ENCODE data around the gene SLC9A9. TPM values are rescaled to one million over a fixed set of nuclear protein-coding genes. Genes with fewer than 3 reads are reported as not detected.
A peak's percentile ranks its signal among the peaks of the same experiment; 100 is the strongest.
"Not testable (repeated sequence)": the region's sequence is repeated elsewhere in the genome, so short reads cannot be mapped to it uniquely, and the experiment has no call there.

SLC9A9 gene
- total RNA-seq, 2 donors from 2014 or later = 7.9 to 17.0 TPM

GRCh38 chr3:143471705-143472104 is 376.6 kb downstream of the SLC9A9 start:
- intact Hi-C loops (cut with DNase I) = no loop called here
- ATAC-seq = no peak

GRCh38 chr3:143469159-143469558 is 379.1 kb downstream of the SLC9A9 start:
- ATAC-seq = no peak
- intact Hi-C loops (cut with DNase I) = no loop called here
- no peak for DNase-seq

More at GRCh38 chr3:143471705-143472104, 376.6 kb downstream of the SLC9A9 start:
- DNase-seq = no peak

DNA sequence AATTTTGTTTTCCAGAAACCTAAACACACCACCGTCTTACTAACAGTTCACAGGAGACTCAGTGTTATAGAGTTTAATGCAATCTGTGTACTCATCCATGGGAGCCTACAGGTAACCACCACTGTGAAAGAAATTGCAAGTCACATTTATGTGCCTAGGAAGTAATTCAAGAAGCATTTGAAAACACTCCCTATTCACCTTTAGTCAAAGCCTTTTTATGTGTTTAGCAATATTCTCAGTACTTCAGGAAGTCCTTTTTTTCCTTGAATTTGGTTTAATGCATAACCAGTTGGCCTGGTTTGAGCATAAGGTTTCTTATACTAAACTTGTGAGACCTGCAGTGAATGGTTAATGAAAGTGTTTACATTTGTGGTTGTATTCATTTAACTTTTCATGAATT is 382.6 kb downstream of the SLC9A9 start:
- intact Hi-C loops (cut with DNase I) = no loop called here
- ATAC-seq (no peak), DNase-seq (no peak)

DNA sequence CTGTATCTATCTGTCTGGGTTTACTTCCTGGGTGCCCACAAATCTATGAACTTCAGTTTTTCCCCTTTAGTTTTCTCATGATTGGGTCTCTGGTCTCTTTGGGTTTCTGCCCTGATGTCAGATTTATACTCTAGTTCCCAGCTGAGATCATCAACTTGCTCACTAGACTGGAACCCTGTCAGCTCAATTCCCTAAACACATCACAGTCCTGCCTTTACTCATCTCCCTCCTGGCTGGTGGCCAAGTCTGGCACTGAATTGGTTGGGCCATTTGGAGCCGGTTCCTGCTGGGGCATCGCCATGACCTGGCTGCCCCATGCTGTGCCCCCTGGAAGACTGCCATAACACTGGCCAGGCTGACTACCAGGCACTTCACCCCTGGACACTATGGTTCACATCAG is 383.4 kb downstream of the SLC9A9 start:
- ATAC-seq (no peak), DNase-seq (no peak)
- intact Hi-C loops (cut with DNase I) = no loop called here

DNA sequence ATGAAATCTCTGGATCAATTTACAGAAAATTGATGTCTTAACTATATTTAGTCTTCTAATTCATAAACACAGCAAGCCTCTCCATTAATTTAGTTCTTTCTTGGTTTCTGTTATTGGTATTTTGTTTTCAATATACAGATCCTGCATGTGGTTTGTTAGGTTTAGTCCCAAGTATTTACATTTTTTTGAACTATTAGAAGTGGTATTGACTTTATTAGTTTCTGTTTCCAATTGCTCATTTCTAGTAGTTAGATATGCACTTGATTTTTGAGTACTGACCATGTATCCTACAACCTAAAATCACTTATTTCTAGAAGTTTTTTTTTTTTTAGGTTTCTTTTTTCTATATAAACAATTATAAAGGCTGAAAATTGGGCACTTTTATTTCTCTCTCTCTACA is 392.8 kb downstream of the SLC9A9 start:
- intact Hi-C loops (cut with DNase I) = no loop called here

GRCh38 chr3:143450632-143451031 is 397.6 kb downstream of the SLC9A9 start:
- intact Hi-C loops (cut with DNase I) = no loop called here
- DNase-seq (no peak), ATAC-seq (no peak)

More for the DNA sequence above, 392.8 kb downstream of the SLC9A9 start:
- no peak for ATAC-seq
- no peak for DNase-seq

DNA sequence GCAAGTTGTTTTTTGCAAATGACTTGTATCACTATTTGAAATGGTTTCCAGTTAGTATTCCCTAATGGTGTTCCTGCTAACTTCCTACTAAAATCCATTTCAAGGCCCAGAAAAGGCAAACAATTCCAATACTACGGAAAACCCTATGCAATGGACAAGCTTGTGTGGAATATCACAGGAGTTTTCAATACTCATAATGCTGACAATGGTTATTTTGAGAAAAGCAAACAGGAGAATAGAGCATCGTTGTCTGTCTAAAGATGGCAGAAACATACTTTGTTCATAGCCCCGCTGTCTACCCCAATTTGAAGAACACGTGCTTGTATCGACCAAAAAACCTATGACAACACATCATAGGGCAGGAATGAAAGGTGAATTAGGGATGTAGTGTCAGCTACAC is 400.8 kb downstream of the SLC9A9 start:
- intact Hi-C loops (cut with DNase I) = no loop called here
- ATAC-seq = no peak
- no peak for DNase-seq

DNA sequence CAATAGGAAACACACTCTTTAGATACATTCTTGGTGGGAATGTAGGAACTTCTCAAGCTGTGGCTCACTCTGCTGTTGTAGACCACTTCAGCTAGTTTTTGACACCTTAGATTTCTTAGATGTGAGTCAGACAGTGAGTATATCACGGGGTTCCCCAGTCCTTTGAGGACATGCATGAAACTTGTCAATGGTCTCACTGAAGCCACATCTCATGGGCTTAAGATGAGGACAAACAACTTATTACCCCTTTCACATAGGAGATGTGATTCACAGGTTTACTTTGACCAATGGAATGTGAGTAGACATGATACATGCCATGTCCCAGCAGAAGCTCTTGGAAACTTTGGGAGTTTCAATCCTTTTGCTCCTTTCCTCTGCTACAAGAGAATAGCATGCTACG is 403.1 kb downstream of the SLC9A9 start:
- no peak for DNase-seq
- no peak for ATAC-seq
- intact Hi-C loops (cut with DNase I) = no loop called here

DNA sequence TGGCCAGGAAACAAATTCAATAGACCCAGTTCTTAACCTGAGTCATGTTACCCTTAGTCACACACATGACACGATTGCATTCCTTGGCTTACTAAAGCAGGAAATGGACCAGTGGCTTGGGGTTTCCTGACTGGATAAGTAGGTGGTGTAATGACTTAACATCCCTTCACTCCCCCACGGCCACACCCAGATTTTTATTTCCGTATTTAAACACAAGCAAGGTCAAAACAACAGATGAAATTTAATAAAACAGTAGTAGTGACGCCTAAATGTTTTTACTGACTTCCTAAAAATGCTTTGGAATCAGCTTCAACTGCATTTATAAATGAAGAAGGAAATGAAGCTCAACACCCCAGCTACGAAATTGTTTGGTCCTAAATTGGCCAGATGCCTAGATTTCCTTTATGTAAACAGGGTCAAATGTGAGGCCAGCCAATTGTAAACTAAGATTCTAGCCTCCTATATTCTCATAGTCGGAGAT is 404.4 kb downstream of the SLC9A9 start:
- intact Hi-C loops (cut with DNase I) = no loop called here
- ATAC-seq = peak; percentile 89 to 95
- peak; percentile 68 for DNase-seq

DNA sequence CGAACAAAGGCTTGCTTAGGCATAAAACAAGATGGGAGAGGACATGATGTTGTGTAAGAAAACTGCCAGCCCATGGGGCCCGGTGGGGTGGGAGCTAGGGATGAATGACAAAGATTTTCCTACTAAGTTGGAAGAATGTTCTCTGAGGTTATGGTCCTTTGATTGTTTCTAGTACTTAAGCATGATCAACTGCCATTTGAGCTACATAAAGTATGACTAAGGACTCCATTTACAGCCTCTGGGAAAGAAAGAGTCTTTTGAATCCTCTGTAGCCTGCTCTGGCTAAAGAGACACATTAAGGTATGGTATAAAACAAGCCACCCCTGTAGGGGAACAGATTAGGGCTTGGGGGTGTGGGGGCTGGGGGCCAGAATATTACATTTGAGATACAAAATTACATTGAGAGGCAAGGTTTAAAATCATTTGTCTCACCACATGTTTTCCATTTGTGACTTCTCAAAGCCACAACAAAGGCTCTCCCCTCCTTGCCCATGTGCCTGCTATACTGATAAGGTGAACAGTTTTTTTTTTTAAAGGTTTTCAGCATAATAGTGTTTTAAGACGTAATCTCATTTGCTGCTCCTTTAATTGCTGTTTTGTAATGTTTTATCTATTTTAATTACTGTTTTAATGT is 405.3 kb downstream of the SLC9A9 start:
- no peak for DNase-seq
- intact Hi-C loops (cut with DNase I) = no loop called here
- ATAC-seq = no peak

DNA sequence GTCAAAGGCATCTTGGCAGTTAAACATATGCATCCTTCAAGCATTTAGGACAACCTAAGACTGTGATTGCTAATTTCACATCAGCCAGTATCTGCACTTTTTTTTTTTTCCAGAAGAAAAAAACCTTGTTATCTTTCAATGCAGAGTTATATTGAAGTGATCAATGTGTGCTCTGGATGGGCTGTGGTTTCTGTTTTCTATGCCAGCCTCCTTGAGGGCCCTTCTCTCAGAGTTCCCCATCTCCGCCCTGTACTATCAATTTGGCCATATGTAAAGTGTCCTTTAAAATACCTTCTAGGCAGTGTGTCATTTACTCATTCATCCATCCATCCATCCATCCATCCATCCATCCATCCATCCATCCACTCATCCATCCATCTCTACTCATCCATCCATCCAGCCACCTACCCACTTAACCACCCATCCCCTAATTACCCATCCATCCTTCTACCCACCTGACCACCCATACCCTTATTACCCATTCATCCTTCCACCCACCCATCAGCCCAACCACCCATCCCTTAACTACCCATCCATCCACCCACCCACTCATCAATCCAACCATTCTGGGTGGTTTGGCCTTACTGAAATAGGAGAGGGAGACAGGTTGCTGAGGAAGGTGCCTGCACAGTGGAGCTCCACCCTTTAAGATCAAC is 406.6 kb downstream of the SLC9A9 start:
- intact Hi-C loops (cut with DNase I) = no loop called here
- DNase-seq (no peak), ATAC-seq (no peak)

DNA sequence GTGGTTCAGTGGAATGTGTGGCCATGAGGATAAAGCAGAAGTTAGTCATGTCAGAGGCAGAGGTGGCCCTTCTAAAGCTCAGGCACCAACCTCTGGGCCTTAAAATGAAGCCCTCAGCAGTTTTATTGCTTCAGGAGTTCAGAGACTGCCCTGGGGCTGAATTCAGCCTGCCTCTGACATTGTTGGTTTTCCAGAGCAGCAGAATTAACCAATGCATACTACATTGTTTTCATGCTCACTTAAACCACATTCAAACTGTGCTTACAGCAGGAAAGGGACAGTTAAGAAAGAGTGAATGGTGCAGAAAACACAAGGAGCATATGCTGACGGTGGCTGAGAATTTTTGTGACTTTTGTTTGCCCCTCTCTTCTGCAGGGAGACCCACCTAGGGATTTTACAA is 408.5 kb downstream of the SLC9A9 start:
- intact Hi-C loops (cut with DNase I) = no loop called here
- DNase-seq (no peak), ATAC-seq (no peak)

GRCh38 chr3:143437405-143437804 is 410.9 kb downstream of the SLC9A9 start:
- DNase-seq (no peak), ATAC-seq (no peak)
- intact Hi-C loops (cut with DNase I) = no loop called here

DNA sequence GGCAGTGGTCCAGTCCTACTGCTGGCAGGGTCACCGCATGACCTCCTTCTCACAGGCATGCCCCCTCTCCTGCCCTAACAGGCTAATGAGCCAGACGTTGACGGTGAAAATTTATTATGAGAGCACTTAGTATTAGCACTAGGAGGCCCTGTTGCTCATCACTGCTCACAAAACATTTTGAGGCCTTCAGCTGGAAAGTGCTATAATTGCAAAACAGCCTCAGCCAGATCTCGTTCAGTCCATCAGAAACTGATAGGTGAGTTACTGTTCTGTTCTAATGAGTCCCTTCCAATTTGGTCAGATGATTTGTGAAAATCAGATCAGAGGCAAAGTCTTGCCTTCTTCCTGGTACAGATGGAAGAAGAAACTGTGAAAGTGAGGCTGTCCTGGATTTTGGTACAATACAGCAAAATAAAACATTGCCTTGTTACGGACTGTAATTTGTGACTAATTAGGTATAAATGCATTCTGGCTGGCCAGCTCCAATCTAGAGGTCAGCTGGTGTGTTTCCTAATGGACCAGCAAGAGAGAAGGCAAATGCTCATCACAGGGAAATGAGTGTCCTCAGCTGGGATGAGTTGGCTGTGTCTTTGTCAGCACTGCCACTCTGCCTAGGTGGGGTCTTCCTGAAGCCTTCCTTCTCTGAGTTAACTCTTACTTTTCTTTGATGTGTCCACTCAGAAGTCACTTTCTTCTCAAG is 411.9 kb downstream of the SLC9A9 start:
- intact Hi-C loops (cut with DNase I) = no loop called here

GRCh38 chr3:143433787-143434378 is 414.4 kb downstream of the SLC9A9 start:
- intact Hi-C loops (cut with DNase I) = no loop called here
- DNase-seq (no peak), ATAC-seq (no peak)

More for the DNA sequence above, 411.9 kb downstream of the SLC9A9 start:
- no peak for ATAC-seq
- no peak for DNase-seq

DNA sequence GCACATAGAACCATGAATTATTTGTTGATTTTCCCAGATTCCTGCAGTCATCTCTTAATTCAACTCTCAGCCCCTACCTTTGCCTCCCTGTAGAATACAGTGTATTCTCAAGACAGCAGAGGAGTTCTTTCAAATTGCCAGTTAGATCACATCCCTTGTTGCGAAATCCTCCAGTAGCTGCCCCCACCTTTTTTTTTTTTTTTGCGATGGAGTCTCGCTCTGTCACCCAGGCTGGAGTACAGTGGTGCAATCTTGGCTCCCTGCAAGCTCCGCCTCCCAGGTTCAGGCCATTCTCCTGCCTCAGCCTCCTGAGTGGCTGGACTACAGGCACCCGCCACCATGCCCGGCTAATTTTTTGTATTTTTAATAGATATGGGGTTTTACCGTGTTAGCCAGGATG is 417.0 kb downstream of the SLC9A9 start:
- intact Hi-C loops (cut with DNase I); DNase-seq; ATAC-seq: not testable (repeated sequence)

- DNase-seq = no peak
- ATAC-seq = no peak
- intact Hi-C loops (cut with DNase I) = no loop called here
Measured at GRCh38 chr3:143430568-143430967, 417.7 kb downstream of the SLC9A9 start.

DNA sequence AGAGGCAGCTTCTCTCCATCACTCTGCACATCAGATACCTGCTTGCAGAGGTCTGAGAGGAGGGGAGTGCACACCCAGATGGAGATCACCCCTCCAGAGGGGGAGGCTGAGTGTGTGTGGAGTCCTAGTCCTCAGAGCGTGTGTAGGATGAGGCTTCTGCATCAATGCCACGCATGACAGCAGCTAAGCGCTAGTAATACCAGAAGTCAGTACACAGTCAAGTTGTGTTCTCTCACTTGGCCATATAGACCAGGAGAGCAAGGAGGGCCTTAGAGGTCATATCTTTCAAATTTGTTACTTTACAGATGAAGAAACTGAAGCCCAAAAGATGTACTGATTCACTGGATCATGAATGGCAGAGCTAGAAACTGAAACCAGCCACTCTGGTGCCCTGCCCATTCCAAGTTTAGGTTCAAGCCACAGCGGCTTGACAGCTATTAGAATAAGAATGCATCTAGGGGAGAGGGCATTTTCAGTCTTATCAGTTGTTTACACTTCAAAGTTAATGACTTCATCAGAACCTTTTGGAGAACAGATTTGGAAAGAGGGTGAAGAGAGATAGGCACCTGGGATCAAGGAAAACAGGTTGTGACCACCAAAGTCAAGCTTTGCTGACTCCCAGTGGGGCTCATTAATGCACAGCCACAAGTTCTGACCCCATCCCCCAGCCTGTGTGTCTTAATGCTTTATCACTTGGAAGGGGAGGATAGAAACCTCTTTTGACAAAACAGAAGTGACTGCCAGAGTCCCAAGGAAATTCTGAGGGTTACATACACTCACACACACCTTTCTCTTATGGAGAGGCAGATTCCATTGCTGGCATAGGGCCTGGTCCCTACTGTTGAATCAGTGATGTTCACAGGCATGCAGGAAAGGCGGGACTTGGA is 418.4 kb downstream of the SLC9A9 start:
- ATAC-seq (no peak), DNase-seq (no peak)
- intact Hi-C loops (cut with DNase I) = no loop called here

GRCh38 chr3:143428294-143428693 is 420.0 kb downstream of the SLC9A9 start:
- ATAC-seq = no peak
- DNase-seq = no peak
- intact Hi-C loops (cut with DNase I) = no loop called here
